Stimulated activated CD4-positive, alpha-beta T cell treated with anti-CD3 and anti-CD28 coated beads, Interleukin-4, amount 100 ng/mL, for 48 hours (primary cell): ENCODE measurements around the gene ANO9.
"Not testable (repeated sequence)": the region's sequence is repeated elsewhere in the genome, so short reads cannot be mapped to it uniquely, and the experiment has no call there.

Source experiments
- DNase-seq, 2 donors: peaks; one replicate each; pipeline ENCODE4 v3.0.0-alpha.2; 2020; ENCODE audit warnings: low read depth in 2 of 2

ANO9 gene

GRCh38 chr11:434496-434895 is 7.3 kb downstream of the ANO9 start:
- no peak for DNase-seq

- no peak for DNase-seq
Observed at GRCh38 chr11:433641-434040, 8.2 kb downstream of the ANO9 start.

- no peak for DNase-seq
Observed at GRCh38 chr11:433111-433510, 8.7 kb downstream of the ANO9 start.

- no peak for DNase-seq
Observed at GRCh38 chr11:432501-433100, 9.2 kb downstream of the ANO9 start.

- no peak for DNase-seq
Observed at GRCh38 chr11:431921-432320, 9.9 kb downstream of the ANO9 start.

GRCh38 chr11:429931-430456 is 11.8 kb downstream of the ANO9 start:
- DNase-seq = no peak

GRCh38 chr11:429391-429790 is 12.4 kb downstream of the ANO9 start:
- DNase-seq = no peak

GRCh38 chr11:428295-428694 is 13.5 kb downstream of the ANO9 start:
- DNase-seq = no peak

GRCh38 chr11:426851-427250 is 15.0 kb downstream of the ANO9 start:
- DNase-seq = no peak

- DNase-seq = no peak
Observed at GRCh38 chr11:425301-425700, 16.5 kb downstream of the ANO9 start.

GRCh38 chr11:424766-425165 is 17.0 kb downstream of the ANO9 start:
- not testable (repeated sequence) for DNase-seq

GRCh38 chr11:424232-424631 is 17.6 kb downstream of the ANO9 start:
- no peak for DNase-seq

- no peak for DNase-seq
Observed at GRCh38 chr11:422249-422656, 19.6 kb downstream of the ANO9 start.

GRCh38 chr11:420911-421321 is 20.9 kb downstream of the ANO9 start:
- DNase-seq = no peak

- DNase-seq = no peak
Observed at GRCh38 chr11:420054-420910, 21.5 kb downstream of the ANO9 start.

- DNase-seq = no peak
Observed at GRCh38 chr11:419248-420005, 22.4 kb downstream of the ANO9 start.

GRCh38 chr11:418343-419247 is 23.2 kb downstream of the ANO9 start:
- DNase-seq = no peak

GRCh38 chr11:417652-418342 is 24.0 kb downstream of the ANO9 start:
- no peak for DNase-seq

- peak in 1 of 2 donors; percentile 36 for DNase-seq
Observed at GRCh38 chr11:416757-417621, 24.8 kb downstream of the ANO9 start.
